ENCODE data around the gene SEC63. TPM values are rescaled to one million over a fixed set of nuclear protein-coding genes. Genes with fewer than 3 reads are reported as not detected.

SEC63 gene
- total RNA-seq, 1 experiment from 2014 or later = 86.2 TPM

GRCh38 chr6:107956586-107957307, 1.3 kb downstream of the SEC63 start:
- Histone ChIP-seq H2BK5ac (ENCODE audit: insufficient read length, low read length) (no peak overlapping the region), H3K23ac (ENCODE audit: insufficient read length, low read depth, low read length) (no peak overlapping the region), H4K20me1 (ENCODE audit: control insufficient read depth, insufficient read depth, insufficient read length) (no peaks in the 10 kb centered on the region), H2BK120ac (ENCODE audit: low read depth, low read length, poor library complexity, severe bottlenecking) (no peak overlapping the region), H2BK12ac (ENCODE audit: insufficient read length, low read depth, low read length) (no peak overlapping the region), H4K91ac (ENCODE audit: insufficient read length, low read depth, low read length) (no peak overlapping the region), H3K56ac (ENCODE audit: insufficient read length, low read depth, low read length) (no peak overlapping the region), H3K9me3 (ENCODE audit: control insufficient read depth, low read depth, low read length) (no peaks in the 10 kb centered on the region), H3T11ph (ENCODE audit: low read length) (no peak overlapping the region), H3K9ac (ENCODE audit: extremely low read depth, insufficient read length, low read length) (peak overlapping the region; percentile 93), H3K27me3 (ENCODE audit: insufficient read depth, low read length) (no peaks in the 10 kb centered on the region), H2BK15ac (ENCODE audit: low read depth, low read length) (no peak overlapping the region), H3K4me1 (ENCODE audit: insufficient read depth, low read length) (no peaks in the 10 kb centered on the region), H4K8ac (replicated peaks; ENCODE audit: insufficient read length, low read depth, low read length) (no peak overlapping the region), H3K79me2 (ENCODE audit: insufficient read depth, low read length) (peaks cover 30% of the 10 kb centered on the region; the same call in 1 of the 2 replicates), H2AFZ (ENCODE audit: low read length) (no peak overlapping the region), H3K4me2 (ENCODE audit: insufficient read depth, insufficient read length, low read length) (peak overlapping the region; percentile 98), H2BK20ac (ENCODE audit: low read depth, low read length, poor library complexity, severe bottlenecking) (no peak overlapping the region), H3K23me2 (ENCODE audit: insufficient read length, low read depth, low read length, poor library complexity, severe bottlenecking) (peaks cover 8% of the 10 kb centered on the region), H3K18ac (ENCODE audit: insufficient read length, low read depth, low read length) (no peak overlapping the region), H2AK5ac (ENCODE audit: insufficient read length, low read length) (no peak overlapping the region), H3K27ac (ENCODE audit: insufficient read length, low read depth, low read length) (no peak overlapping the region), H3K79me1 (ENCODE audit: insufficient read depth, low read depth, low read length, poor library complexity, severe bottlenecking) (no peaks in the 10 kb centered on the region), H4K5ac (ENCODE audit: insufficient read length, low read depth, low read length) (no peak overlapping the region), H3K4ac (ENCODE audit: low read depth, low read length) (no peak overlapping the region), H3K14ac (ENCODE audit: insufficient read depth, low read length) (no peak overlapping the region)
- WGBS (ENCODE audit: extremely low coverage, insufficient read length, low lambda C conversion rate) = no CpG with 5 or more reads among the region's 9 CpGs
- peak overlapping the region; percentile 89 to 97 for H3K4me3 Mint-ChIP-seq
- H3K4me1 Mint-ChIP-seq = peaks cover 28 to 31% of the 10 kb centered on the region in 2 experiments
- H3K27me3 Mint-ChIP-seq (ENCODE audit: low read depth) = 0 out of 2 replicates have a peak, but pooled peaks cover 2% of the 10 kb centered on the region
- peaks cover 16 to 22% (median 19%) of the 10 kb centered on the region in 3 experiments for H3K36me3 Mint-ChIP-seq (ENCODE audit: insufficient read depth in 1 of 3, low read depth in 3 of 3)
- H3K9me3 Mint-ChIP-seq = no peaks in the 10 kb centered on the region; a peak in 2 of 5 replicates
- no peak for DNase-seq
- peak overlapping the region; percentile 46 to 93 (median 86); a peak in 6 of 7 replicates for H3K27ac Mint-ChIP-seq
- TF ChIP-seq, protein P1, sequence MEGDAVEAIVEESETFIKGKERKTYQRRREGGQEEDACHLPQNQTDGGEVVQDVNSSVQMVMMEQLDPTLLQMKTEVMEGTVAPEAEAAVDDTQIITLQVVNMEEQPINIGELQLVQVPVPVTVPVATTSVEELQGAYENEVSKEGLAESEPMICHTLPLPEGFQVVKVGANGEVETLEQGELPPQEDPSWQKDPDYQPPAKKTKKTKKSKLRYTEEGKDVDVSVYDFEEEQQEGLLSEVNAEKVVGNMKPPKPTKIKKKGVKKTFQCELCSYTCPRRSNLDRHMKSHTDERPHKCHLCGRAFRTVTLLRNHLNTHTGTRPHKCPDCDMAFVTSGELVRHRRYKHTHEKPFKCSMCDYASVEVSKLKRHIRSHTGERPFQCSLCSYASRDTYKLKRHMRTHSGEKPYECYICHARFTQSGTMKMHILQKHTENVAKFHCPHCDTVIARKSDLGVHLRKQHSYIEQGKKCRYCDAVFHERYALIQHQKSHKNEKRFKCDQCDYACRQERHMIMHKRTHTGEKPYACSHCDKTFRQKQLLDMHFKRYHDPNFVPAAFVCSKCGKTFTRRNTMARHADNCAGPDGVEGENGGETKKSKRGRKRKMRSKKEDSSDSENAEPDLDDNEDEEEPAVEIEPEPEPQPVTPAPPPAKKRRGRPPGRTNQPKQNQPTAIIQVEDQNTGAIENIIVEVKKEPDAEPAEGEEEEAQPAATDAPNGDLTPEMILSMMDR (conservative IDR thresholded peaks at IDR 0.05) = no peak

Measured in H9 (cell line).